ENCODE measurements around the gene SP9. TPM values are rescaled to one million over a fixed set of nuclear protein-coding genes. Genes with fewer than 3 reads are reported as not detected.

Gene SP9
- total and polyA plus RNA-seq, 9 of the 15 experiments (the other 6 are each of a cell fraction or from before 2014, with no cell fraction given): 0.04 to 0.23 (median 0.11) TPM; not detected in 3

- TF ChIP-seq NR1H2 (CRISPR knock-in tag; IDR thresholded peaks at IDR 0.05) (peak; percentile 68; the same call in 1 of the 2 replicates), ZNF561 (CRISPR knock-in tag; conservative IDR thresholded peaks at IDR 0.05) (no peak), ZNF324 (CRISPR knock-in tag; IDR thresholded peaks at IDR 0.05) (no peak), RFX7 (CRISPR knock-in tag; IDR thresholded peaks at IDR 0.05) (no peak), FOXM1 (IDR thresholded peaks at IDR 0.05; ENCODE audit: low read depth) (no peak), FOXM1 (CRISPR knock-in tag; IDR thresholded peaks at IDR 0.05; ENCODE audit: low read depth) (peak; percentile 83), POU5F1 (IDR thresholded peaks at IDR 0.05; ENCODE audit: borderline replicate concordance, low read depth, low read length, partially characterized antibody) (no peak), NKRF (IDR thresholded peaks at IDR 0.05; ENCODE audit: borderline replicate concordance) (no peak), RBM15 (IDR thresholded peaks at IDR 0.05; ENCODE audit: insufficient read depth, low read length) (no peak; the same call in 1 of the 2 replicates), ZNF277 (CRISPR knock-in tag; IDR thresholded peaks at IDR 0.05; ENCODE audit: borderline replicate concordance) (no peak), DPF2 (IDR thresholded peaks at IDR 0.05) (no peak), SAFB (IDR thresholded peaks at IDR 0.05; ENCODE audit: borderline replicate concordance, low read depth, low read length) (no peak), HBP1 (CRISPR knock-in tag; IDR thresholded peaks at IDR 0.05) (no peak), SMAD3 (CRISPR knock-in tag; conservative IDR thresholded peaks at IDR 0.05) (no peak), SETDB1 (IDR thresholded peaks at IDR 0.05; ENCODE audit: low read length) (no peak), BHLHE40 (IDR thresholded peaks at IDR 0.05; ENCODE audit: low read length) (no peak), PREB (CRISPR knock-in tag; IDR thresholded peaks at IDR 0.05) (0 out of 2 replicates have a peak, but pooled peaks have one; percentile 44), MXD1 (CRISPR knock-in tag; IDR thresholded peaks at IDR 0.05; ENCODE audit: borderline replicate concordance, poor library complexity, severe bottlenecking) (no peak)
- TF ChIP-seq, protein P1, sequence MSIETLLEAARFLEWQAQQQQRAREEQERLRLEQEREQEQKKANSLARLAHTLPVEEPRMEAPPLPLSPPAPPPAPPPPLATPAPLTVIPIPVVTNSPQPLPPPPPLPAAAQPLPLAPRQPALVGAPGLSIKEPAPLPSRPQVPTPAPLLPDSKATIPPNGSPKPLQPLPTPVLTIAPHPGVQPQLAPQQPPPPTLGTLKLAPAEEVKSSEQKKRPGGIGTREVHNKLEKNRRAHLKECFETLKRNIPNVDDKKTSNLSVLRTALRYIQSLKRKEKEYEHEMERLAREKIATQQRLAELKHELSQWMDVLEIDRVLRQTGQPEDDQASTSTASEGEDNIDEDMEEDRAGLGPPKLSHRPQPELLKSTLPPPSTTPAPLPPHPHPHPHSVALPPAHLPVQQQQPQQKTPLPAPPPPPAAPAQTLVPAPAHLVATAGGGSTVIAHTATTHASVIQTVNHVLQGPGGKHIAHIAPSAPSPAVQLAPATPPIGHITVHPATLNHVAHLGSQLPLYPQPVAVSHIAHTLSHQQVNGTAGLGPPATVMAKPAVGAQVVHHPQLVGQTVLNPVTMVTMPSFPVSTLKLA (conservative IDR thresholded peaks at IDR 0.05): peak in 1 of 2 experiments; percentile 31; a peak in 1 of 4 replicates
These were observed 2.0 kb downstream of the SP9 start (continued) for GRCh38 chr2:174336501-174337336.
